Measurements from ENCODE around the gene AFF3.

The AFF3 gene

GRCh38 chr2:100182494-100183361, 40.3 kb upstream of the AFF3 start:
- TF ChIP-seq, protein P1, sequence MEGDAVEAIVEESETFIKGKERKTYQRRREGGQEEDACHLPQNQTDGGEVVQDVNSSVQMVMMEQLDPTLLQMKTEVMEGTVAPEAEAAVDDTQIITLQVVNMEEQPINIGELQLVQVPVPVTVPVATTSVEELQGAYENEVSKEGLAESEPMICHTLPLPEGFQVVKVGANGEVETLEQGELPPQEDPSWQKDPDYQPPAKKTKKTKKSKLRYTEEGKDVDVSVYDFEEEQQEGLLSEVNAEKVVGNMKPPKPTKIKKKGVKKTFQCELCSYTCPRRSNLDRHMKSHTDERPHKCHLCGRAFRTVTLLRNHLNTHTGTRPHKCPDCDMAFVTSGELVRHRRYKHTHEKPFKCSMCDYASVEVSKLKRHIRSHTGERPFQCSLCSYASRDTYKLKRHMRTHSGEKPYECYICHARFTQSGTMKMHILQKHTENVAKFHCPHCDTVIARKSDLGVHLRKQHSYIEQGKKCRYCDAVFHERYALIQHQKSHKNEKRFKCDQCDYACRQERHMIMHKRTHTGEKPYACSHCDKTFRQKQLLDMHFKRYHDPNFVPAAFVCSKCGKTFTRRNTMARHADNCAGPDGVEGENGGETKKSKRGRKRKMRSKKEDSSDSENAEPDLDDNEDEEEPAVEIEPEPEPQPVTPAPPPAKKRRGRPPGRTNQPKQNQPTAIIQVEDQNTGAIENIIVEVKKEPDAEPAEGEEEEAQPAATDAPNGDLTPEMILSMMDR (IDR thresholded peaks at IDR 0.05; ENCODE audit: control insufficient read depth, extremely low read depth, insufficient read depth) = no peak
- DNase-seq (ENCODE audit: low read depth) = no peak
- H3K4me3 ChIP-seq (ENCODE audit: low read depth, low read length) = no peak overlapping the region

GRCh38 chr2:100180503-100180902, 38.1 kb upstream of the AFF3 start:
- TF ChIP-seq, protein P1 (IDR thresholded peaks at IDR 0.05; ENCODE audit: control insufficient read depth, extremely low read depth, insufficient read depth) = no peak
- no peak for DNase-seq (ENCODE audit: low read depth)
- no peak overlapping the region for H3K4me3 ChIP-seq (ENCODE audit: low read depth, low read length)

DNA sequence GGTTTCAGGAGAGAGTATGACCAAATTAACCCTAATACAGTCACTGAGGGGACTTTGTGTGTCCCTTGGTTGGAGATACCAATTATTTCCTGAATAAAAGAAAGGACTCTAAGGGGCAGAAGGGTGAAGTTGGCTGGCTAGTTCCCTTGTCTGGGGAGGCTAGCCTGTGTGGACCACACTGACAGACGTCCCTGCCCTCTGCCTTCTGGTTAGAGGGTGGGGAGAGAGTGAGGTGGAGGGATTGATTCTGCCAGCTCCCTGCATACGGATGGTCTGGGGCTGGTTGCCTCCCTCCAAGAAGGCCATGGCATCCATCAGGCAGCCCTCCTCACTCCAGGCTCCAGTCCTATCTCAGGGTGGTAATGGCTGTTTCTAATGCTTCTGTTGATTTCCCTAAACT, 37.4 kb upstream of the AFF3 start:
- DNase-seq (ENCODE audit: low read depth) = no peak
- TF ChIP-seq, protein P1 (IDR thresholded peaks at IDR 0.05; ENCODE audit: control insufficient read depth, extremely low read depth, insufficient read depth) = no peak
- H3K4me3 ChIP-seq (ENCODE audit: low read depth, low read length) = no peak overlapping the region

- TF ChIP-seq, protein P1 (IDR thresholded peaks at IDR 0.05; ENCODE audit: control insufficient read depth, extremely low read depth, insufficient read depth) = no peak
- no peak for DNase-seq (ENCODE audit: low read depth)
- no peak overlapping the region for H3K4me3 ChIP-seq (ENCODE audit: low read depth, low read length)
Measured at GRCh38 chr2:100178864-100179263, 36.5 kb upstream of the AFF3 start.

GRCh38 chr2:100178085-100178788, 35.8 kb upstream of the AFF3 start:
- DNase-seq (ENCODE audit: low read depth) = peak; percentile 89
- no peak overlapping the region for H3K4me3 ChIP-seq (ENCODE audit: low read depth, low read length)
- TF ChIP-seq, protein P1 (IDR thresholded peaks at IDR 0.05; ENCODE audit: control insufficient read depth, extremely low read depth, insufficient read depth) = peak; percentile 66

GRCh38 chr2:100176925-100177324, 34.5 kb upstream of the AFF3 start:
- TF ChIP-seq, protein P1 (IDR thresholded peaks at IDR 0.05; ENCODE audit: control insufficient read depth, extremely low read depth, insufficient read depth) = no peak
- no peak for DNase-seq (ENCODE audit: low read depth)
- H3K4me3 ChIP-seq (ENCODE audit: low read depth, low read length) = no peak overlapping the region

Measured in LNCaP clone FGC (cell line).